Peyer's patch (tissue), 4 donors: ENCODE data around the gene SAPCD1. TPM values are rescaled to one million over a fixed set of nuclear protein-coding genes. Genes with fewer than 3 reads are reported as not detected.

ENCODE experiments used
- DNase-seq, 3 donors: peaks; one replicate each; pipeline ENCODE4 v3.0.0-alpha.2; 2017 to 2019
- H3K27ac ChIP-seq, 4 donors: fragments of 200-600 bp; sonication (generic); one replicate each; pipeline ENCODE4 v1.5.1; 2016 to 2019
- H3K27me3 ChIP-seq, 2 donors: fragments of 200-600 bp; sonication (generic); one replicate each; pipeline ENCODE4 v1.5.1; 2019
- H3K36me3 ChIP-seq, 3 donors: fragments of 200-600 bp; sonication (generic); one replicate each; pipeline ENCODE4 v1.5.1; 2016 to 2019
- H3K4me1 ChIP-seq, 4 donors: fragments of 200-600 bp; sonication (generic); one replicate each; pipeline ENCODE4 v1.5.1; 2016 to 2019
- H3K4me3 ChIP-seq, 4 donors: fragments of 200-600 bp; sonication (generic); 1 replicate in 3 of 4; 2 replicates in 1 of 4; pipeline ENCODE4 v1.5.1; 2016 to 2019; ENCODE audit warnings: mild to moderate bottlenecking in 1 of 4
- H3K9me3 ChIP-seq, 4 donors: fragments of 200-600 bp; sonication (generic); one replicate each; pipeline ENCODE4 v1.5.1; 2016 to 2019; ENCODE audit warnings: mild to moderate bottlenecking in 1 of 4
- POLR2A ChIP-seq, 2 donors: fragments of 450-650 bp; IDR thresholded peaks; one replicate each; pipeline ENCODE4 v1.5.1; 2017; ENCODE audit warnings: antibody characterized with exemption in 2 of 2, mild to moderate bottlenecking in 2 of 2, moderate library complexity in 2 of 2
- total RNA-seq, 4 donors: library from RNA; depleted of rRNA; stranded (reverse); fragments of >200 nt; gene quantifications; one replicate each; pipeline ENCODE4 v1.1.0, GENCODE V29; 2016
- TF ChIP-seq, protein P1 (sequence below), 6 experiments: fragments of 450-650 bp in 4 of 6; fragments of 200-600 bp in 2 of 6; sonication (generic) in 1 of 6; IDR thresholded peaks; one replicate each; pipeline ENCODE4 v1.5.1; 2017 to 2019; ENCODE audit warnings: antibody characterized with exemption in 6 of 6, mild to moderate bottlenecking in 3 of 6, moderate library complexity in 1 of 6

Gene SAPCD1
- total RNA-seq, 4 donors from 2014 or later = 6.6 to 10.3 (median 9.5) TPM

DNA sequence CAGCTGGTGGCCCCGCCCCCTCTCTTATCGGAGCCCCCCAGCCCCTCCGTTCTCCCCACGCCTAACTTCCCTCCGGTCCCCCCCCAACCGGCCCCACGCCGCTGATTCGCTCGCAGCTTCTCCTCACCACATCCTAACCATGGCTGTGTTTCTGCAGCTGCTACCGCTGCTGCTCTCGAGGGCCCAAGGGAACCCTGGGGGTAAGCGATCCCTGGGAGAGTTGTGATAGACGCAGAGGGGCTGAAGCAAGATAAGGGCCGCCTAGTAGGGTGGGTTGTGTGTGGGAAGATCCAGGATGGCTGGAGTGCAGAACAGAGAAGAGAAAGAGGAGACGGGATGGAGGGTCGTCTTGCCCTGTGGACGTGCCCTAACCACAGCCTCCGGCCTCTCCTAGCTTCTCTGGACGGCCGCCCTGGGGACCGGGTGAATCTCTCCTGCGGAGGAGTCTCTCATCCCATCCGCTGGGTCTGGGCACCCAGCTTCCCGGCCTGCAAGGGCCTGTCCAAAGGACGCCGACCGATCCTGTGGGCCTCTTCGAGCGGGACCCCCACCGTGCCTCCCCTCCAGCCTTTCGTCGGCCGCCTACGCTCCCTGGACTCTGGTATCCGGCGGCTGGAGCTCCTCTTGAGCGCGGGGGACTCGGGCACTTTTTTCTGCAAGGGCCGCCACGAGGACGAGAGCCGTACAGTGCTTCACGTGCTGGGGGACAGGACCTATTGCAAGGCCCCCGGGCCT lies 39.0 kb upstream of the SAPCD1 start, which contains the start of gene MPIG6B:
MPIG6B (plus strand) TSS at position 129 of the 735 bp plus-strand sequence; CDS start at position 140, 11 bp downstream.
- H3K4me1 ChIP-seq = peaks cover 0 to 17% (median 6%) of the 10 kb centered on the region in 4 donors
- no peaks in the 10 kb centered on the region for H3K27me3 ChIP-seq
- no peak for TF ChIP-seq POLR2A (IDR thresholded peaks at IDR 0.05)
- TF ChIP-seq, protein P1, sequence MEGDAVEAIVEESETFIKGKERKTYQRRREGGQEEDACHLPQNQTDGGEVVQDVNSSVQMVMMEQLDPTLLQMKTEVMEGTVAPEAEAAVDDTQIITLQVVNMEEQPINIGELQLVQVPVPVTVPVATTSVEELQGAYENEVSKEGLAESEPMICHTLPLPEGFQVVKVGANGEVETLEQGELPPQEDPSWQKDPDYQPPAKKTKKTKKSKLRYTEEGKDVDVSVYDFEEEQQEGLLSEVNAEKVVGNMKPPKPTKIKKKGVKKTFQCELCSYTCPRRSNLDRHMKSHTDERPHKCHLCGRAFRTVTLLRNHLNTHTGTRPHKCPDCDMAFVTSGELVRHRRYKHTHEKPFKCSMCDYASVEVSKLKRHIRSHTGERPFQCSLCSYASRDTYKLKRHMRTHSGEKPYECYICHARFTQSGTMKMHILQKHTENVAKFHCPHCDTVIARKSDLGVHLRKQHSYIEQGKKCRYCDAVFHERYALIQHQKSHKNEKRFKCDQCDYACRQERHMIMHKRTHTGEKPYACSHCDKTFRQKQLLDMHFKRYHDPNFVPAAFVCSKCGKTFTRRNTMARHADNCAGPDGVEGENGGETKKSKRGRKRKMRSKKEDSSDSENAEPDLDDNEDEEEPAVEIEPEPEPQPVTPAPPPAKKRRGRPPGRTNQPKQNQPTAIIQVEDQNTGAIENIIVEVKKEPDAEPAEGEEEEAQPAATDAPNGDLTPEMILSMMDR (IDR thresholded peaks at IDR 0.05) = no peak
- no peaks in the 10 kb centered on the region for H3K9me3 ChIP-seq
- DNase-seq = no peak
- no peak within 1 kb of the TSS for H3K27ac ChIP-seq
- H3K4me3 ChIP-seq = no peak within 1 kb of the TSS
- H3K36me3 ChIP-seq = peaks cover 0 to 14% (median 0%) of the 10 kb centered on the region in 3 donors

DNA sequence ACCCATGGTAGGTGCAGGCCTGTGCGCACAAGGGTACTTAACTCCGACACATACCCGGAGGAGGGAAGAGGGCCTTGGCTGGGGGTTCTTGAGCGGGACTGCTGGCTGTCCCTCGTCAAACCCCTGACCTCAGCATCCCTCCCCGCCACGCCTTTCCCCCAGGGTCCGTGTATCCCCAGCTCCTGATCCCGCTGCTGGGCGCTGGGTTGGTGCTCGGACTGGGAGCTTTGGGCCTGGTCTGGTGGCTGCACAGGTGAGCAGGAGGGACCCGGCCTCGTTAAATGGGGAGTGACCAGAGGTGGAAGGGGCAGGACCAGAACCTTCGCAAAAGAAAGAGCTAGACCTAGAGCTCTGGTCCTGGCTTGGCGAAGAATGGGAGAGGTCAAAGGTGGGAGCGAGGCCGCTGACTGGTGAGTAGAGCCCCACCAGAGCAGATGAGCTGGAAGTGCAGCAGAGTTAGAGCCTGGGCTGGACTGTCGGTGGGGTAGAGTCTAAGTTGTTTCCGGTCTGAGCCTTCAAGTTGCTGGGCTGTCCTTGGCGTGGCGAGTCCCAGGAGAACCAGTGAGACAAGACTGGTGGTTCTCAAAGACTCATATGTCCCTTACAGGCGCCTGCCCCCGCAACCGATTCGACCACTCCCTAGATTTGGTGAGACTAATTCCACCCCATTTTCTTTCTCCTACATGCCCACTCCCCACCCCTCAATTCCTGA lies 38.3 kb upstream of the SAPCD1 start:
- Histone ChIP-seq H3K27ac (no peak overlapping the region), H3K9me3 (no peaks in the 10 kb centered on the region), H3K4me1 (peaks cover 0 to 25% (median 13%) of the 10 kb centered on the region in 4 donors), H3K4me3 (no peak overlapping the region), H3K27me3 (no peaks in the 10 kb centered on the region), H3K36me3 (peaks cover 0 to 14% (median 0%) of the 10 kb centered on the region in 3 donors)
- TF ChIP-seq, protein P1 (IDR thresholded peaks at IDR 0.05) = no peak
- TF ChIP-seq POLR2A (IDR thresholded peaks at IDR 0.05) = no peak
- DNase-seq = no peak

DNA sequence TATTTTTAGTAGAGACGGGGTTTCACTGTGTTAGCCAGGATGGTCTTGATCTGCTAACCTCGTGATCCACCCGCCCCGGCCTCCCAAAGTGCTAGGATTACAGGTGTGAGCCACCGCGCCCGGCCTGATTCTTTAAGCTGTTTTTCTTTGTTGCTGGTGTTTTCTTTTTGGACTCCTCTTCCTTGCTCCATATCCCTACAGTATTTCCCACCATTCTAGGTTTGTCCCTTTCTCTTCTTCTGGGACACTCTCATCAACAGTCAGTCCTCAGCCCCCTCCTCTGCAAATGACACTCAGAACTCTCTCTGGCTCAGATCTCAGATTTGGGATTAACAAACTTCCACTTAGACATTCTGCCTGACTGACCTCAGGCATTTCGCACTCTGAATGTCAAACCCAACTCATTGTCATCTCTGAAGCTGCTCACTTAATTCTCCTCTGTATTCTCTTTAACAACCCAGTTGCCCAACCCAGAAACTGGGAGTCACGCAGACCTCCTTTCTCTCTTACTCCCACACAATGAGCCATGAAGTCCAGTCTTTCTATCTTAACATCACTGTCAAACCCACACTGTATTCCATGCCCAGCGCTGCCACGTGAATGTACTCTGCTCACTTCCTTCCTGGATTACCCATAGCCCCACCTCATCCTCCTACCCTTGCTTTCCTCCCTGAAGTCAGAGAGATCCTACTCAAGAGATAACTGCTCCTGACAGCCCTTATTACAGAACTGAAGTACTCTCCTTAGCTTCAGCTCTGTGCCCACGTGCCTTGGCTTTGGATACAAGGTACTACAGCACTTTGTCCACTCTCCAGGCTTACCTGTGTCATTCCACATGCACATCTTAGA lies 36.7 kb upstream of the SAPCD1 start:
- TF ChIP-seq, protein P1 (IDR thresholded peaks at IDR 0.05) = no peak
- TF ChIP-seq POLR2A (IDR thresholded peaks at IDR 0.05) = no peak
- no peak for DNase-seq
- H3K4me1 ChIP-seq = peaks cover 0 to 33% (median 13%) of the 10 kb centered on the region in 4 donors
- peaks cover 0 to 19% (median 0%) of the 10 kb centered on the region in 3 donors for H3K36me3 ChIP-seq
- H3K27me3 ChIP-seq = no peaks in the 10 kb centered on the region
- H3K4me3 ChIP-seq = no peak overlapping the region
- no peaks in the 10 kb centered on the region for H3K9me3 ChIP-seq
- peak overlapping the region in 2 of 4 donors; percentile 42 to 93 for H3K27ac ChIP-seq

DNA sequence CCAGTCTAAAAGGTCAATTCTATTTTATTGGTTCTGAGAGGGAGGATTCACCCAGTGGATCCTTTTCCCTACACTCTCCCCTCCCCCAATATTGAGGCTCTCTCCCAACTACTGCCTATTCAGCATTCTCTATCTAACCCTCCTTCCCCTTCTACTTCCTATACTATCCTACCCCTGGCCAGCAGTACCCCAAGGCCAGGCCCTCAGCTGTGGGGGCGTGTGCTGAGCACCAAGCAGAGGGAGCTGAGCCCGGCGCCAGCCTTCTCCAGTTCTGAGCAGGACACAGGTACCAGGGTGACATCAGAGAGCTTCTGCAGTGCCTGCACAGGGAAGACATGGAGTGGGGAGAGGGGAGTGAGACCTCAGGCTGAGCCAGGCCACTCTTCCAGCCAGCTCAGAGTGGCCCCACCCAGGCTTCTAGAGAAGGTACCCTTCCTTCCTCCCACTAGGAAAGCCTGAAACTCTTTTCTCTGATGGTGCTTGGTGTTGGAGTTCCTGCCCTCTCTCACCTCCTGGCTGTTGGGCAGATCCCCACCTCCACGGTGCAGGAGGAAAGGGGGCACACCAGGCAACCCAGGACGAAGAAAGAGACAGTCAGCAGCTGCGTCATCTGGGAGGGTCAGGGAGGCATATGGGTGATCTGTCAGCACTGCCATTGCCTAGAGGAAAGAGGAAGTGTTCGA lies 35.3 kb upstream of the SAPCD1 start:
- Histone ChIP-seq H3K4me3 (no peak overlapping the region), H3K9me3 (no peaks in the 10 kb centered on the region), H3K4me1 (peaks cover 0 to 40% (median 13%) of the 10 kb centered on the region in 4 donors), H3K27ac (peak overlapping the region; percentile 24 to 95 (median 91)), H3K27me3 (no peaks in the 10 kb centered on the region), H3K36me3 (peaks cover 0 to 33% (median 0%) of the 10 kb centered on the region in 3 donors)
- TF ChIP-seq, protein P1 (IDR thresholded peaks at IDR 0.05) = no peak
- no peak for TF ChIP-seq POLR2A (IDR thresholded peaks at IDR 0.05)
- peak in 2 of 3 donors; percentile 65 to 77 for DNase-seq
